Mesenchymal stem cell (in vitro differentiated cells and primary cell): ENCODE measurements around the gene CARD18.

Experiments
- DNase-seq: peaks from one replicate; pipeline ENCODE4 v3.0.0-alpha.2; 2013
- H2AFZ ChIP-seq: one replicate; pipeline ENCODE4 v1.6.1; 2013; ENCODE audit warnings: low read depth, mild to moderate bottlenecking, control low read depth, inconsistent platforms, low read length, moderate library complexity
- H2AK5ac ChIP-seq: 2 replicates; pipeline ENCODE4 v1.6.1; 2013; ENCODE audit warnings: low read length, moderate library complexity, mild to moderate bottlenecking, inconsistent platforms; ENCODE audit not compliant: severe bottlenecking
- H2BK120ac ChIP-seq: one replicate; pipeline ENCODE4 v1.6.1; 2013; ENCODE audit warnings: low read depth, mild to moderate bottlenecking, inconsistent platforms, low read length, moderate library complexity
- H2BK12ac ChIP-seq, 2 experiments: one replicate each; pipeline ENCODE4 v1.6.1; 2013; ENCODE audit warnings: inconsistent platforms in 2 of 2, low read length in 2 of 2, mild to moderate bottlenecking in 2 of 2, moderate library complexity in 2 of 2, control low read depth in 1 of 2
- H2BK15ac ChIP-seq: one replicate; pipeline ENCODE4 v1.6.1; 2013; ENCODE audit warnings: mild to moderate bottlenecking, low read depth, inconsistent platforms; ENCODE audit not compliant: poor library complexity, severe bottlenecking
- H2BK5ac ChIP-seq: 2 replicates; pipeline ENCODE4 v1.6.1; 2013; ENCODE audit warnings: low read depth, mild to moderate bottlenecking, low read length, control low read depth, inconsistent platforms; ENCODE audit not compliant: poor library complexity, severe bottlenecking
- H3K14ac ChIP-seq, 2 experiments: one replicate each; pipeline ENCODE4 v1.6.1; 2013; ENCODE audit warnings: inconsistent platforms in 2 of 2, low read length in 2 of 2, control low read depth in 1 of 2, mild to moderate bottlenecking in 1 of 2, moderate library complexity in 1 of 2
- H3K18ac ChIP-seq, 2 experiments: one replicate each; pipeline ENCODE4 v1.6.1; 2013; ENCODE audit warnings: inconsistent platforms in 2 of 2, low read length in 2 of 2, control low read depth in 1 of 2, low read depth in 1 of 2, mild to moderate bottlenecking in 1 of 2
- H3K23ac ChIP-seq, 2 experiments: one replicate each; pipeline ENCODE4 v1.6.1; 2013; ENCODE audit warnings: inconsistent platforms in 2 of 2, low read length in 2 of 2, mild to moderate bottlenecking in 2 of 2, moderate library complexity in 2 of 2, control low read depth in 1 of 2
- H3K27ac ChIP-seq: 2 replicates; pipeline ENCODE4 v1.5.1; 2013; ENCODE audit warnings: mild to moderate bottlenecking, moderate library complexity, low read length, control low read depth, inconsistent platforms; ENCODE audit not compliant: poor library complexity, severe bottlenecking
- H3K27me3 ChIP-seq, 2 experiments: 2 replicates each; pipeline versions ENCODE4 v1.6.1 to v1.7.0; 2013; ENCODE audit warnings: low read length in 2 of 2, mild to moderate bottlenecking in 2 of 2, moderate library complexity in 2 of 2, control low read depth in 1 of 2, inconsistent platforms in 1 of 2; ENCODE audit not compliant: control insufficient read depth in 1 of 2, insufficient read depth in 1 of 2
- H3K36me3 ChIP-seq, 2 experiments: 2 replicates each; pipeline versions ENCODE4 v1.6.1 to v1.7.0; 2013; ENCODE audit warnings: low read length in 2 of 2, control low read depth in 1 of 2, inconsistent platforms in 1 of 2, low read depth in 1 of 2, mild to moderate bottlenecking in 1 of 2; ENCODE audit not compliant: insufficient read depth in 2 of 2, control insufficient read depth in 1 of 2
- H3K4ac ChIP-seq, 2 experiments: one replicate each; pipeline ENCODE4 v1.6.1; 2013; ENCODE audit warnings: inconsistent platforms in 2 of 2, low read length in 2 of 2, mild to moderate bottlenecking in 2 of 2, moderate library complexity in 2 of 2, control low read depth in 1 of 2, low read depth in 1 of 2
- H3K4me1 ChIP-seq: 2 replicates; pipeline ENCODE4 v1.6.1; 2013; ENCODE audit warnings: low read depth, low read length, control low read depth; ENCODE audit not compliant: control insufficient read depth, insufficient read depth
- H3K4me2 ChIP-seq: 2 replicates; pipeline ENCODE4 v1.6.1; 2013; ENCODE audit warnings: low read length, mild to moderate bottlenecking, inconsistent platforms; ENCODE audit not compliant: poor library complexity, severe bottlenecking
- H3K4me3 ChIP-seq, 2 experiments: 2 replicates each; pipeline versions ENCODE4 v1.5.1 to v1.7.0; 2013; ENCODE audit warnings: low read length in 2 of 2, mild to moderate bottlenecking in 2 of 2, control low read depth in 1 of 2, low read depth in 1 of 2; ENCODE audit not compliant: insufficient read depth in 1 of 2
- H3K79me1 ChIP-seq: replicated peaks from 2 replicates; pipeline ENCODE4 v1.6.1; 2013; ENCODE audit warnings: mild to moderate bottlenecking, control low read depth, low read length, inconsistent platforms; ENCODE audit not compliant: poor library complexity, severe bottlenecking
- H3K9ac ChIP-seq: 2 replicates; pipeline ENCODE4 v1.7.0; 2013; ENCODE audit warnings: mild to moderate bottlenecking, low read length, moderate library complexity
- H3K9me3 ChIP-seq: 2 replicates; pipeline ENCODE4 v1.7.0; 2013; ENCODE audit warnings: mild to moderate bottlenecking, low read length; ENCODE audit not compliant: control insufficient read depth
- H4K8ac ChIP-seq: one replicate; pipeline ENCODE4 v1.6.1; 2013; ENCODE audit warnings: inconsistent platforms, mild to moderate bottlenecking, low read length, moderate library complexity
- H4K91ac ChIP-seq: one replicate; pipeline ENCODE4 v1.6.1; 2013; ENCODE audit warnings: mild to moderate bottlenecking, low read length, inconsistent platforms
- WGBS: methylation state at CpG from one replicate; pipeline ENCODE4 v1.1.7; 2013; ENCODE audit warnings: mixed read lengths; 5-methylcytosine and 5-hydroxymethylcytosine counted together

Gene CARD18

DNA sequence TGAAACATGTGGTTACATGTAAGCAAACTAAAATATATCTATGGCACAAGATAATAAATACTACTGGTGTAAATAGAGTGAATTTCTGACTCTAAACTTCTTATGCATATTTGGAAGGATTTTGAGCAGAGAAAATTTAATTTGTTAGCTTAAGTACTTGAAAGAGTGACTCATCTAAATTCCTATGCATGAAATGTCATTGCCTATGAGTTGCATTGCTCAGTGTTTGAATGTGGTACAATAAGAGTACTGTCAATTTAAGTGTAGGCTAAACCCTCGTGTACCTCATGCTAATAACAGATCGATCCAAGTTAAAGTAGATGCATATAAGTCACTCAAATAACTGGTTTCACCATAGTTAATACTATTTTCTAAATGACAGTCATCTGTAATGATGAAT, 5.3 kb upstream of the CARD18 start:
- no peaks in the 10 kb centered on the region for H3K9me3 ChIP-seq
- H3K4me2 ChIP-seq: no peak overlapping the region
- H3K9ac ChIP-seq: no peak overlapping the region
- no peak overlapping the region for H2BK120ac ChIP-seq
- H3K79me1 ChIP-seq: no peaks in the 10 kb centered on the region
- H2BK15ac ChIP-seq: no peak overlapping the region
- H3K4ac ChIP-seq: no peak overlapping the region
- no peak overlapping the region for H3K23ac ChIP-seq
- no peak overlapping the region for H4K91ac ChIP-seq
- H2AK5ac ChIP-seq: no peak overlapping the region
- H2BK5ac ChIP-seq: no peak overlapping the region
- no CpG with 5 or more reads among the region's 2 CpGs for WGBS
- no peak overlapping the region for H2AFZ ChIP-seq
- no peaks in the 10 kb centered on the region for H3K4me1 ChIP-seq
- no peak overlapping the region for H3K18ac ChIP-seq
- H2BK12ac ChIP-seq: no peak overlapping the region
- H4K8ac ChIP-seq: no peak overlapping the region
- no peak overlapping the region for H3K4me3 ChIP-seq
- no peaks in the 10 kb centered on the region for H3K36me3 ChIP-seq
- DNase-seq: peak; percentile 75
- H3K14ac ChIP-seq: no peak overlapping the region
- H3K27ac ChIP-seq: no peak overlapping the region
- H3K27me3 ChIP-seq: no peaks in the 10 kb centered on the region

DNA sequence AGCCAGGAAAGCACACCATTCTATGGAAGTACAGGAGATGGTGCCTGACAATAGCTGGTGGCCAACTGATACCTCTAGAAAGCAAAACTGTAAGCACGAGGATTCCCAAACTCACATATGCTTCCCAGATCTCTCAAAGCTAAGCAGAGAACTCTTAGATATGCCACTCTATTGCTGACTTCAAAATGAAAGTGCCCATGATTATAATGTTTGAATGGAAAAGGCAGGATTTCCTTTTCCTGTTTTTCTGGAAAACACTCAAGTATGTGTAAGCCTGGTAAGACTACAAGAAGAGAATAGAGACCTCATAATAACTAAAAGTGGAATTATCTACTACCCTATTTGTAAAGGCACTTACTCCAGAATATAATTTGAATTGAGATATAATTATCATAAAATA, 2.6 kb upstream of the CARD18 start:
- Histone ChIP-seq H3K14ac (no peak overlapping the region), H3K4me1 (no peaks in the 10 kb centered on the region), H2BK12ac (peak overlapping the region in 1 of 2 experiments; percentile 25), H3K27me3 (no peaks in the 10 kb centered on the region), H4K8ac (no peak overlapping the region), H3K23ac (no peak overlapping the region), H2BK5ac (no peak overlapping the region), H3K9me3 (no peaks in the 10 kb centered on the region), H3K27ac (no peak overlapping the region), H2BK15ac (no peak overlapping the region), H3K36me3 (no peaks in the 10 kb centered on the region), H2AK5ac (no peak overlapping the region), H3K18ac (no peak overlapping the region), H3K4me3 (no peak overlapping the region), H2AFZ (no peak overlapping the region), H4K91ac (no peak overlapping the region), H3K9ac (no peak overlapping the region), H3K4ac (no peak overlapping the region), H3K79me1 (no peaks in the 10 kb centered on the region), H3K4me2 (no peak overlapping the region), H2BK120ac (no peak overlapping the region)
- DNase-seq: no peak
- 80% methylated on average over 1 of the region's 1 CpG for WGBS

- no peak overlapping the region for H3K27ac ChIP-seq
- H2AK5ac ChIP-seq: no peak overlapping the region
- no peak overlapping the region for H4K8ac ChIP-seq
- no peak overlapping the region for H2BK15ac ChIP-seq
- H3K4ac ChIP-seq: no peak overlapping the region
- 71% methylated on average over 1 of the region's 1 CpG for WGBS
- no peaks in the 10 kb centered on the region for H3K4me1 ChIP-seq
- no peak overlapping the region for H3K23ac ChIP-seq
- H3K36me3 ChIP-seq: no peaks in the 10 kb centered on the region
- H2BK12ac ChIP-seq: no peak overlapping the region
- H3K27me3 ChIP-seq: no peaks in the 10 kb centered on the region
- no peak overlapping the region for H3K18ac ChIP-seq
- no peak overlapping the region for H3K4me3 ChIP-seq
- H3K79me1 ChIP-seq: no peaks in the 10 kb centered on the region
- H2AFZ ChIP-seq: no peak overlapping the region
- H2BK5ac ChIP-seq: no peak overlapping the region
- peaks cover 5% of the 10 kb centered on the region for H3K9me3 ChIP-seq
- no peak overlapping the region for H3K14ac ChIP-seq
- no peak for DNase-seq
- no peak overlapping the region for H3K4me2 ChIP-seq
- H3K9ac ChIP-seq: no peak overlapping the region
- no peak overlapping the region for H4K91ac ChIP-seq
- no peak overlapping the region for H2BK120ac ChIP-seq
These were observed 2.3 kb downstream of the CARD18 start for GRCh38 chr11:105137286-105137685.

GRCh38 chr11:105135883-105136282, 3.7 kb downstream of the CARD18 start:
- H4K91ac ChIP-seq: no peak overlapping the region
- no peak overlapping the region for H3K18ac ChIP-seq
- H2AFZ ChIP-seq: no peak overlapping the region
- H3K23ac ChIP-seq: no peak overlapping the region
- no peaks in the 10 kb centered on the region for H3K4me1 ChIP-seq
- no peak overlapping the region for H3K27ac ChIP-seq
- H3K9ac ChIP-seq: no peak overlapping the region
- H3K4me3 ChIP-seq: no peak overlapping the region
- no peaks in the 10 kb centered on the region for H3K79me1 ChIP-seq
- no peak for DNase-seq
- H3K27me3 ChIP-seq: no peaks in the 10 kb centered on the region
- H3K4ac ChIP-seq: no peak overlapping the region
- no peak overlapping the region for H3K14ac ChIP-seq
- 69% methylated on average over 4 of the region's 4 CpGs for WGBS
- no peak overlapping the region for H2AK5ac ChIP-seq
- H3K4me2 ChIP-seq: no peak overlapping the region
- H3K9me3 ChIP-seq: peaks cover 8% of the 10 kb centered on the region
- no peaks in the 10 kb centered on the region for H3K36me3 ChIP-seq
- no peak overlapping the region for H2BK12ac ChIP-seq
- H4K8ac ChIP-seq: no peak overlapping the region
- H2BK15ac ChIP-seq: no peak overlapping the region
- H2BK5ac ChIP-seq: no peak overlapping the region
- no peak overlapping the region for H2BK120ac ChIP-seq
